Testis (tissue), 2 donors: ENCODE results near the gene FOXC1.

Experiments used
- CTCF ChIP-seq, 3 experiments: fragments of 450-650 bp in 2 of 3; fragments of 200-600 bp in 1 of 3; sonication (generic) in 1 of 3; IDR thresholded peaks; one replicate each; pipeline ENCODE4 v1.5.1; 2016 to 2019; ENCODE audit warnings: antibody characterized with exemption in 3 of 3, mild to moderate bottlenecking in 2 of 3, moderate library complexity in 1 of 3
- POLR2A ChIP-seq: fragments of 450-650 bp; IDR thresholded peaks from one replicate; pipeline ENCODE4 v1.6.1; 2017; ENCODE audit warnings: antibody characterized with exemption, mild to moderate bottlenecking, moderate library complexity

GRCh38 chr6:1577896-1578745 lies 31.6 kb upstream of the FOXC1 start:
- TF ChIP-seq CTCF (IDR thresholded peaks at IDR 0.05), result no peak
- no peak for TF ChIP-seq POLR2A
